Astrocyte (in vitro differentiated cells and primary cell): ENCODE measurements around the gene DAZAP2. TPM values are rescaled to one million over a fixed set of nuclear protein-coding genes. Genes with fewer than 3 reads are reported as not detected.

Experiments used
- DNase-seq: peaks from one replicate; pipeline ENCODE4 v3.0.0-alpha.2; 2010; ENCODE audit warnings: low read depth
- FAIRE-seq: peaks from 2 replicates; lab custom pipeline; 2011; peaks lifted over from hg19 to GRCh38; lab: Jason Lieb, UNC
- H2AFZ ChIP-seq: 2 replicates; pipeline ENCODE4 v1.6.0; 2012; ENCODE audit warnings: low read depth, low read length, inconsistent platforms
- H3K27ac ChIP-seq: 2 replicates; pipeline ENCODE4 v1.5.1; 2011; ENCODE audit warnings: low read depth, low read length, inconsistent platforms
- H3K27me3 ChIP-seq: 2 replicates; pipeline ENCODE4 v1.6.0; 2011; ENCODE audit warnings: low read length, inconsistent platforms; ENCODE audit not compliant: insufficient read depth
- H3K36me3 ChIP-seq: 2 replicates; pipeline ENCODE4 v1.5.1; 2011; ENCODE audit warnings: low read length, inconsistent platforms; ENCODE audit not compliant: insufficient read depth
- H3K4me1 ChIP-seq: 2 replicates; pipeline ENCODE4 v1.5.1; 2011; ENCODE audit warnings: low read length, inconsistent platforms; ENCODE audit not compliant: insufficient read depth
- H3K4me2 ChIP-seq: 2 replicates; pipeline ENCODE4 v1.6.0; 2012; ENCODE audit warnings: low read length, inconsistent platforms
- H3K4me3 ChIP-seq: 2 replicates; pipeline ENCODE4 v1.5.1; 2011; ENCODE audit warnings: low read depth, mild to moderate bottlenecking, low read length, inconsistent platforms; ENCODE audit not compliant: insufficient read depth
- H3K79me2 ChIP-seq: 2 replicates; pipeline ENCODE4 v1.6.0; 2012; ENCODE audit warnings: mild to moderate bottlenecking, low read length, inconsistent platforms; ENCODE audit not compliant: insufficient read depth
- H3K9ac ChIP-seq: 2 replicates; pipeline ENCODE4 v1.6.0; 2012; ENCODE audit warnings: mild to moderate bottlenecking, low read length, inconsistent platforms
- H3K9me3 ChIP-seq: 2 replicates; pipeline ENCODE4 v1.5.1; 2012; ENCODE audit warnings: low read depth, mild to moderate bottlenecking, low read length, inconsistent platforms; ENCODE audit not compliant: insufficient read depth
- H4K20me1 ChIP-seq: 2 replicates; pipeline ENCODE4 v1.6.0; 2012; ENCODE audit warnings: low read length, inconsistent platforms; ENCODE audit not compliant: insufficient read depth
- H3K27ac Mint-ChIP-seq: one replicate; pipeline ENCODE4 v1.8.0; 2021; ENCODE audit warnings: mild to moderate bottlenecking, mixed read lengths; ENCODE audit not compliant: unreplicated experiment
- H3K27me3 Mint-ChIP-seq: one replicate; pipeline ENCODE4 v1.8.0; 2021; ENCODE audit warnings: low read depth, mixed read lengths; ENCODE audit not compliant: unreplicated experiment
- H3K36me3 Mint-ChIP-seq: one replicate; pipeline ENCODE4 v1.8.0; 2021; ENCODE audit warnings: low read depth, mixed read lengths; ENCODE audit not compliant: unreplicated experiment
- H3K4me1 Mint-ChIP-seq: one replicate; pipeline ENCODE4 v1.8.0; 2021; ENCODE audit warnings: low read depth, mixed read lengths; ENCODE audit not compliant: unreplicated experiment
- H3K4me3 Mint-ChIP-seq: one replicate; pipeline ENCODE4 v1.8.0; 2021; ENCODE audit warnings: mild to moderate bottlenecking, moderate library complexity, mixed read lengths; ENCODE audit not compliant: unreplicated experiment
- H3K9me3 Mint-ChIP-seq: one replicate; pipeline ENCODE4 v1.8.0; 2021; ENCODE audit warnings: mild to moderate bottlenecking, mixed read lengths; ENCODE audit not compliant: unreplicated experiment
- EZH2 ChIP-seq: IDR thresholded peaks from 2 replicates; pipeline ENCODE4 v1.6.1; 2012; ENCODE audit warnings: mild to moderate bottlenecking, low read length, inconsistent platforms; ENCODE audit not compliant: insufficient read depth
- total RNA-seq: library from RNA; stranded (reverse); gene quantifications from 2 replicates; pipeline ENCODE4 v1.2.1, GENCODE V29; 2021
- TF ChIP-seq, protein P1 (sequence below): IDR thresholded peaks from 2 replicates; pipeline ENCODE4 v1.5.1; 2011; ENCODE audit warnings: low read depth, mild to moderate bottlenecking, inconsistent platforms, low read length, moderate library complexity; ENCODE audit not compliant: insufficient read depth

Gene DAZAP2
- total RNA-seq, 1 donor from 2014 or later = 92.8 TPM

DNA sequence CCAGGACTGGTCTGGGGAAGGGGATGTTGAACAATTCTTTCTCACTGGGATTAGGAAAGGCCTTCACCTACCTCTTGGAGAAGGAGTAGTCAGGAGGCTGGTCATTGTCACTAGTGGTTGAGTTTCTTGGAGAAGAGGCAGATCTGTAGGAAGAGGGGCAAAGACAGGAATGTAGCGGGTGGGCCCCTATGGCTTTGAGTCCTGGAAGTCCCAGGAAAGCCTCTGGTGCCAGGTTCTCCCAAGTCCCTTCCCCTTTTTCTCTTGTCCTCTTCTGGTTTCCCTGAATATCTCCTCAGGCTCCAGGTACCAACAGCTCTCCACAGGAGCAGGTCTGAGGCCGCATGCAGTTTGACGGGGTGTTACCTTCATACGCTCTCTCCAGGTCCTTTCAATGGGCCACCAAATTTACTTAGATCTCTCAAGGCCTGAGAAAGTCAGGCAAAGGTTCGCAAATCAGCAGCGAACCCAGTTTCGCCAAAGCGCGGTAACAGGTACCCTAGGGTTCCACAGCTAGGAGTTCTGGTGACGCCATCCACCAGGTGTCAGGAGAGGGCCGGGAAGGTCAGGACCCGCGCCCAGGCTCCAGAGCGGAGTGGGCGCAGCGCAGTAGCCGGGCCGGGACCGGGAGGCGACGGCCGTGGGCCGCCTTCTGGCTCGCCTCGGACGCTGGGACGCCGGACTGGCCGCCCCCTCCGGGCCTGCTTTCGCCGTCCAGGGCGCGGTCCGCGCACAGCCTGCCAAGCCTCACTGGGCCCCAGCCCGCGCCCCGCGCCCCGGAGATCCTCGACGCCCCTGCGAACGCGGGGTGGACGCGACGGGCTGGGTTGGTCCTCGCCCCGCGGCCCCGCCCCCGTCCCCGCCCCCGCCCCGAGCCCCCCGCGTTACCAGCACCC, 30.8 kb downstream of the DAZAP2 start:
- peaks cover 44% of the 10 kb centered on the region for H3K79me2 ChIP-seq
- H3K27ac Mint-ChIP-seq = peak overlapping the region; percentile 44
- FAIRE-seq = no peak

DNA sequence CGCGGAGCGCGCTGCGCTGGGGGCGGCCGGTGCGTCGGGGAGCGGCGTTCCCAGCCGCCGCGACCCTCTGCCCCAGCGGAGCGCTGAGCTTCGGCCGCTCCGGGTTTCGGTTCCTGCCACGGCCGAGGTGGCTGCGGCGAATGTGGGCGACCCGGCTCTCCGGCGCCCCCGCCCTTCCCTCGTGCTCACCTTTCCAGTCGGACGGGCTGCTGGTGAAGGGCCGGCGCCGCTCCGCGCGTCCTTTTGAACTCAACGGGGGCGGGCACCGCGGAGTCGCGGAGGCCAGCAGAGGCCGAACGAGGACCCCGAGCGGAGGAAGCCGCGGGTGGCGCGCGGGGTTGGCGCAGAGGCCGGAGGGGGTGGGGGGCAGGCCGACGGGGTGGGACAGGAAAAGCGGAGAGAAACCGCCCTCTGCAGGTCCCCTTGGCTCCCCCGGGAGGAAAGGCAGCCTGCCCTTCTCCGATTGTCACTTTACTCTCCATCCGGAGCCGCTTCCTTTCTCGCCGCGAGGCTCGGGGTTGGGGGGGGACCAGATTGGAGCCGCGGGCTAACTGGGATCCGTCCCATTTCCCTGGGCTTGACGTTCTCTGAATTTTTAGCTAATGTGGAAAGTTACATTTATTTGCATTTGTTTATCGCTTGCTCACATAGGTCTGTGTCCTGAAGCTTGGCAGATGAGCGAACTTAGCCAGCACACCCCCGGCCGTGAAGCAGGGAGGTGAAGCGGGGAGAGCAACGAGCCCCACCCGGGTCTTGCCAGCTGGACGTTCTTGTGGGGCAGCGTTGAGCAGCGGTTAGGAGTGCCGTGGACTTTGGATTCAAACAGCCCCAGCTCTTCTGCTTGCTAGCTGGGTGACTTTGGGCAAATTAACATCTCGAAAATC, 31.7 kb downstream of the DAZAP2 start, which contains the start of gene SMAGP:
Gene SMAGP (minus strand): TSS at position 349 of the 884 bp plus-strand sequence. CDS start 1,137 bp downstream, outside the sequence.
- H3K27ac Mint-ChIP-seq = peak within 1 kb of the TSS; percentile 67
- no peaks in the 10 kb centered on the region for H3K9me3 Mint-ChIP-seq
- peak; percentile 25 for DNase-seq
- Histone ChIP-seq H3K27ac (peak within 1 kb of the TSS; percentile 85), H3K4me3 (peak within 1 kb of the TSS; percentile 68), H3K9ac (peak within 1 kb of the TSS; percentile 82), H4K20me1 (no peaks in the 10 kb centered on the region), H3K36me3 (no peaks in the 10 kb centered on the region), H3K4me1 (peaks cover 20% of the 10 kb centered on the region), H3K27me3 (no peaks in the 10 kb centered on the region), H2AFZ (peak within 1 kb of the TSS; percentile 78), H3K79me2 (peaks cover 38% of the 10 kb centered on the region), H3K4me2 (peak within 1 kb of the TSS; percentile 87), H3K9me3 (no peaks in the 10 kb centered on the region)
- peaks cover 6% of the 10 kb centered on the region for H3K27me3 Mint-ChIP-seq
- TF ChIP-seq, protein P1, sequence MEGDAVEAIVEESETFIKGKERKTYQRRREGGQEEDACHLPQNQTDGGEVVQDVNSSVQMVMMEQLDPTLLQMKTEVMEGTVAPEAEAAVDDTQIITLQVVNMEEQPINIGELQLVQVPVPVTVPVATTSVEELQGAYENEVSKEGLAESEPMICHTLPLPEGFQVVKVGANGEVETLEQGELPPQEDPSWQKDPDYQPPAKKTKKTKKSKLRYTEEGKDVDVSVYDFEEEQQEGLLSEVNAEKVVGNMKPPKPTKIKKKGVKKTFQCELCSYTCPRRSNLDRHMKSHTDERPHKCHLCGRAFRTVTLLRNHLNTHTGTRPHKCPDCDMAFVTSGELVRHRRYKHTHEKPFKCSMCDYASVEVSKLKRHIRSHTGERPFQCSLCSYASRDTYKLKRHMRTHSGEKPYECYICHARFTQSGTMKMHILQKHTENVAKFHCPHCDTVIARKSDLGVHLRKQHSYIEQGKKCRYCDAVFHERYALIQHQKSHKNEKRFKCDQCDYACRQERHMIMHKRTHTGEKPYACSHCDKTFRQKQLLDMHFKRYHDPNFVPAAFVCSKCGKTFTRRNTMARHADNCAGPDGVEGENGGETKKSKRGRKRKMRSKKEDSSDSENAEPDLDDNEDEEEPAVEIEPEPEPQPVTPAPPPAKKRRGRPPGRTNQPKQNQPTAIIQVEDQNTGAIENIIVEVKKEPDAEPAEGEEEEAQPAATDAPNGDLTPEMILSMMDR = no peak
- TF ChIP-seq EZH2 = no peak
- peak within 1 kb of the TSS; percentile 92 for H3K4me3 Mint-ChIP-seq
- no peak for FAIRE-seq
- no peaks in the 10 kb centered on the region for H3K36me3 Mint-ChIP-seq
- H3K4me1 Mint-ChIP-seq = peaks cover 5% of the 10 kb centered on the region

More for the DNA sequence above, 30.8 kb downstream of the DAZAP2 start:
- peak overlapping the region; percentile 87 for H3K4me2 ChIP-seq
- Mint-ChIP-seq H3K27me3 (peaks cover 5% of the 10 kb centered on the region), H3K36me3 (no peaks in the 10 kb centered on the region), H3K9me3 (no peaks in the 10 kb centered on the region), H3K4me3 (peak overlapping the region; percentile 82), H3K4me1 (peaks cover 5% of the 10 kb centered on the region)
- no peak for TF ChIP-seq EZH2
- TF ChIP-seq, protein P1 = peak; percentile 3
- H3K27ac ChIP-seq = peak overlapping the region; percentile 85
- no peaks in the 10 kb centered on the region for H3K9me3 ChIP-seq
- no peaks in the 10 kb centered on the region for H3K27me3 ChIP-seq
- H4K20me1 ChIP-seq = no peaks in the 10 kb centered on the region
- peak overlapping the region; percentile 68 for H3K4me3 ChIP-seq
- H2AFZ ChIP-seq = peak overlapping the region; percentile 78
- DNase-seq = peak; percentile 17
- H3K36me3 ChIP-seq = no peaks in the 10 kb centered on the region
- peak overlapping the region; percentile 82 for H3K9ac ChIP-seq
- H3K4me1 ChIP-seq = peaks cover 20% of the 10 kb centered on the region
